Measurements from ENCODE around the gene FAM20A.
"Not testable (repeated sequence)": the region's sequence is repeated elsewhere in the genome, so short reads cannot be mapped to it uniquely, and the experiment has no call there.

Gene FAM20A

DNA sequence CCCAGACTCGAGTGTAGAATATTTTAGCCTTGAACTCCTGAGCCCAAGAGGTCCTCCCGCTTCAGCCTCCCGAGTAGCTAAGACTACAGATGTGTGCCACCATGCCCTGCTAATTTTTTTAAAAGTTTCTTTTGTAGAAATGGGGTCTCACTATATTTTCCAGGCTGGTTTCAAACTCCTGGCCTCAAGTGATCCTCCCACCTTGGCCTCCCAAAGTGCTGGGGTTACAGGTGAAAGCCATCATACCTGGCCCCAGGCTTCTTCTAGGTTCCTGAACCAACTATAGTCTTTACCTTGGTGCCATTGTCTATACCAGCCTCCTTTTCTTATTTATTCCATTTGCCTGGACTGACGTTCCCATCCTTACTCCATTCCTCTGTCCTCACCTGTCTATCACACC is 106.1 kb downstream of the FAM20A start:
- Histone ChIP-seq H3K4me1 (ENCODE audit: control insufficient read depth, insufficient read depth, low read length) (no peaks in the 10 kb centered on the region), H3K27ac (ENCODE audit: low read length) (no peak overlapping the region)
- no CpG with 5 or more reads among the region's 4 CpGs for WGBS (ENCODE audit: insufficient coverage, insufficient read length)

DNA sequence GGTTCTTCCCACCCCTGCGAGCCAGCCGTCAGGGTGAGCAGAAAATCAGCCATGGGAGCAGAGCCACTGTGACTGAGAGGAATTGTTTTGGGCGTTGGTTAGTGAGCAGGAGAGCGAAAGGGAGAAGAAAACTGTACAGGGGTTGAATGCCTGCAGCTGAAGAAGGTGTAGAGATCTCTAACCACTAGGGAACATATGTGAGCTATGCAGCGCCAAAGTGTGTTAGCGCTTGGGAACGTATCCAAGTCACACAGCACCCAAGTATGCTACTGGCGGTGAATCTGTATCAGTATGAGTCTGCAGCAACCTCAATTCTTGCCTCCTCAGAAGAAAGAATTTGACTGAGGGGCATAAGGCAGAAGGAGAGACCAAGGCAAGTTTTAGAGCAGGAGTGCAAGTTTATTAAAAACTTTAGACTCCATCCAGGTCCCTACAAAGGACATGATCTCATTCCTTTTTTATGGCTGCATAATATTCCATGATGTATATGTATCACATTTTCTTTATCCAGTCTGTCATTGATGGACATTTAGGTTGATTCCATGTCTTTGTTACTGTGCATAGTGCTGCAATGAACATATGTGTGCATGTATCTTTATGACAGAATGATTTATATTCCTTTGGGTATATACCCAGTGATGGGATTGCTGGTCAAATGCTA is 108.6 kb downstream of the FAM20A start:
- H3K4me1 ChIP-seq (ENCODE audit: control insufficient read depth, insufficient read depth, low read length); DNase-seq (ENCODE audit: low read depth, low spot score); H3K9me3 ChIP-seq (ENCODE audit: control insufficient read depth, insufficient read depth, low read length); H3K36me3 ChIP-seq (ENCODE audit: control insufficient read depth, insufficient read depth, low read length); H3K27me3 ChIP-seq (ENCODE audit: control insufficient read depth, insufficient read depth, low read length); H3K4me3 ChIP-seq (ENCODE audit: low read length); H3K27ac ChIP-seq (ENCODE audit: low read length): not testable (repeated sequence)
- WGBS (ENCODE audit: insufficient coverage, insufficient read length), result no CpG with 5 or more reads among the region's 8 CpGs

More for the DNA sequence above, 106.1 kb downstream of the FAM20A start:
- H3K27me3 ChIP-seq (ENCODE audit: control insufficient read depth, insufficient read depth, low read length), result no peaks in the 10 kb centered on the region
- H3K4me3 ChIP-seq (ENCODE audit: low read length), result no peak overlapping the region
- no peak for DNase-seq (ENCODE audit: low read depth, low spot score)
- no peaks in the 10 kb centered on the region for H3K36me3 ChIP-seq (ENCODE audit: control insufficient read depth, insufficient read depth, low read length)
- H3K9me3 ChIP-seq (ENCODE audit: control insufficient read depth, insufficient read depth, low read length), result no peaks in the 10 kb centered on the region

DNA sequence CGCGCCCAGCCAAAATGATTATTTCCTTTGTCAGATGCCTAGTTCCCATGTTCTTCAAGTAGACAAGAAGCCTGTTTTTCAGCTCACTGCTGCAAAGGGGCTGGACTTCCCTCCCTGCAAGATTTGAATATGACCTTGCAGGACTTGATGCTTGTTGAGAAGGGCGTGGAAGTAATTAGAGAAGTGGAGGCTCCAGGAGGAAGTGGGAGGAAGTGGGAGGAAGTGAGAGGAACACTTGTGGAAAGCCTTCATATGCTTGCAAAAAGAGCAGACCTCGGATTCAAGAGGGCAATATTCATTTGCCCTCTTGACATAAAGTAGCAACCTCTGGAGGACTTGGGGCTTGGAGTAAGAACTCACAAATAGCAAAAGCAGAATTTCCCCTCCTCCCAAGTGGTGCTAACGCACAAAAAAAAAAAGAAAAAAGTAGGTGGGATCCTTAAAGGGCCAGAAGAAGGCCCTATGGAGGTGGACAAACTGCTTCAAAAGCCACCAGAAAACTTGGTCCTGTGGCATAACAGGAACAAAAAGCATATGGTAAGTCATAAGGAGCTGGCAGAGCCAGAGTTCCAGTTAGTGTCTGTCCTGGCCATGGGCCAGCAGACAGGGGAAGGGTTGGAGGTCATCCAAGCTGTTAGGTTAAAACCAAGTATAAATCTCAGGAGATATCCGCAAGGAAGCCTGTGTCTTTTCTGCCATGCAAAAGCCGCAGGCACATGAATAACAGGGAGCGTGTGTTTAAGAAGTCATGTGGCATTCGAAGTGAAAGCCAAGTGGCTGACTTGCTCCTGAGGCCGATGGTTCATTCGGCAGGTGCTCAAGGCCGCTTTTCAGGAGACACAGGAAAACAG is 109.6 kb downstream of the FAM20A start:
- Histone ChIP-seq H3K27ac (ENCODE audit: low read length) (no peak overlapping the region), H3K4me1 (ENCODE audit: control insufficient read depth, insufficient read depth, low read length) (no peaks in the 10 kb centered on the region), H3K9me3 (ENCODE audit: control insufficient read depth, insufficient read depth, low read length) (no peaks in the 10 kb centered on the region), H3K4me3 (ENCODE audit: low read length) (no peak overlapping the region), H3K36me3 (ENCODE audit: control insufficient read depth, insufficient read depth, low read length) (no peaks in the 10 kb centered on the region), H3K27me3 (ENCODE audit: control insufficient read depth, insufficient read depth, low read length) (no peaks in the 10 kb centered on the region)
- DNase-seq (ENCODE audit: low read depth, low spot score), result no peak
- WGBS (ENCODE audit: insufficient coverage, insufficient read length), result no CpG with 5 or more reads among the region's 12 CpGs

DNA sequence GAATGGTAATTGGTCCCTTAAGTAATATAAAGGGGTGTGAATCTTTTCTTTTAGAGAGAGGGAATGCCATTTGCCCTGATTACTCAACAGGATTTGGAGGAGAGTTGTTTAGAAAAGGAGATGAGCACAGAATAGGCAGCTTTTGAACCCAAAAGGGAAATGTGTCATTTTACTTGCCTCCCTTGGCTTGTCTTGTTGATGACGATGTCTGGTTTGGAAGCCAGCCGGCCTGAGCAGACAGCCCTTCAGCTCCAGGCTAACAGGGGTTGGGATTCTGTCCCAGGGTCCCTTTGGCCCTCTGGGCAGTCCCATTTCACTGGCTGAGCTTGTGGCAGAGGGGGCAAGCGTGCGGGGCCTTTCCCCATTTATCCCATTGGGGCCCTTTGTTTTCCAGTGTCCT is 111.2 kb downstream of the FAM20A start:
- Histone ChIP-seq H3K4me1 (ENCODE audit: control insufficient read depth, insufficient read depth, low read length) (no peaks in the 10 kb centered on the region), H3K36me3 (ENCODE audit: control insufficient read depth, insufficient read depth, low read length) (no peaks in the 10 kb centered on the region), H3K27ac (ENCODE audit: low read length) (no peak overlapping the region), H3K4me3 (ENCODE audit: low read length) (no peak overlapping the region), H3K9me3 (ENCODE audit: control insufficient read depth, insufficient read depth, low read length) (no peaks in the 10 kb centered on the region), H3K27me3 (ENCODE audit: control insufficient read depth, insufficient read depth, low read length) (no peaks in the 10 kb centered on the region)
- WGBS (ENCODE audit: insufficient coverage, insufficient read length), result no CpG with 5 or more reads among the region's 4 CpGs
- no peak for DNase-seq (ENCODE audit: low read depth, low spot score)
